Peyer's patch (tissue), 4 donors: ENCODE results near the gene OCRL.

Experiments
- CTCF ChIP-seq, 6 experiments: fragments of 450-650 bp in 4 of 6; fragments of 200-600 bp in 2 of 6; sonication (generic) in 1 of 6; IDR thresholded peaks; one replicate each; pipeline ENCODE4 v1.5.1; 2017 to 2019; ENCODE audit warnings: antibody characterized with exemption in 6 of 6, mild to moderate bottlenecking in 3 of 6, moderate library complexity in 1 of 6
- POLR2A ChIP-seq, 2 donors: fragments of 450-650 bp; IDR thresholded peaks; one replicate each; pipeline ENCODE4 v1.5.1; 2017; ENCODE audit warnings: antibody characterized with exemption in 2 of 2, mild to moderate bottlenecking in 2 of 2, moderate library complexity in 2 of 2

- TF ChIP-seq CTCF (IDR thresholded peaks at IDR 0.05) (peak in 3 of 6 experiments; percentile 30 to 35 (median 33)), POLR2A (IDR thresholded peaks at IDR 0.05) (no peak)
These were observed 69.3 kb downstream of the OCRL start for GRCh38 chrX:129609395-129609794.
